ENCODE measurements around the gene SLC41A3. TPM values are rescaled to one million over a fixed set of nuclear protein-coding genes. Genes with fewer than 3 reads are reported as not detected.

SLC41A3 gene
- 20.6 and 25.1 TPM in 2 replicates for total RNA-seq

DNA sequence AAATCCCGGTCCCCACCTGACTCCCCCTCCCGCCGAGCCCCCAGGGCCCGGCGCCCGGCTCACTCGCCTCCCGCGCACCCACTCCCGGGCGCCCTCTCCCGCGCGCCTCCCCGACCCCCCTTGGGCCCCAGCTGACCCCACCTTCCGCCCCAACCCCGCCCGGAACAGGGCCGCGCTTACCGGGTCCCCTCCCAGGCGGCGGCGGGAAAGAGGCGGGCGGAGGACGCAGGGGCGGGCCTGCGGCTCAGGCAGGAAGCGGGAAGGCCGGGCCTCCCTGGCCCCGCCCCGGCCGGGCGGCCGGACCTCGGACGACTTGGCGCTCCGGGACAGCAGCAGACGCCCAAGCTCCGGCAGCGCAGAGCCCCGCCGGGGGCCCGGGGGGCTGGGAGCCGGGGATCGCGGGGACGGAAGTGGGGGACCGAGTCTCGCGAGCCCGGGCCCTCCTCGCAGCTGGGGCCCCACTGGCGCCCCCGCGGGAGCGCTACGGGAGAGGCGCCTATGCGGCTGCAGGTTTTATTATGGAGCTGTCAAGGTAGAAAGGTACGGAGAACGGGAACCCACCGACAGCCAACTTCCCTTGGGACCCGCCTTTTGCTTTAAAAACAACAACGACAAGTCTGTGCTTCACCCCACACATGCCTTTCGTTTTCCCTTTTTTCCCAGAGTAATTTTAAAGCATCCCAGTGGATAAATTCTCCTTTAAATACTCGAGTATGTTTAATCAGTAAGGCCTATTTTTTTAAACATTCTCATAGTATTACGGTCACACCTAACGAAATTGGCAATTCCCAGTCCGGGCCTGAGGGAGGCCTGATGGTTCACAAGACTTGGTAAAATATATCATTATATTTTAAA, at the start of gene SLC41A3:
Gene SLC41A3, minus strand, starts transcription at position 212 of the 855 bp plus-strand sequence. CDS start 15,905 bp downstream, outside the sequence.
- intact Hi-C loops (cut with micrococcal nuclease) = loop anchor here (1.0 to 10.0 kb wide), 8 partner anchors 93 to 1588 kb away; partner anchors contain the start of genes ABTB1, KLF15, MCM2 and OSBPL11

DNA sequence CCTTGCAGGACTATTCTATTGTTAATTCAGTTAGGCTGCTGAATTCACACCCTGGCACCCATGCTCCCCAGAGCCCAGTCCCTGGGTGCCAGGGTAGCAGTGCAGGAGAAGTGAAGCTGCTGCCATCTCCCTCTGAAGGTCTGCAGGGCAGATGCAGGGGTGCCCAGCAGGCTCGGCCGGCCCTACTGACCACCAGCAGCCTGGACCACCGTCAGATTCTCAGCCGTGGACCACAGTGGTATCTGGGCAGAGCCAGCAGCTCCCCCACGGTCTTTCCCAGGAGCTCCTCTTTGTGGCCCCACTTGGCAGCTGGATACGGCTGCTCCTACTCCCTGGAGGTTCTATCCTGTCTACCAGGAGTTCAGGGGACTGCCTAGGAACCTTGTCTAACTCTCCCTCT, 49.7 kb upstream of the SLC41A3 start:
- intact Hi-C loops (cut with micrococcal nuclease) = loop anchor here (1.0 kb wide), 1 partner anchor 256 kb away; no protein-coding TSS in a partner anchor

DNA sequence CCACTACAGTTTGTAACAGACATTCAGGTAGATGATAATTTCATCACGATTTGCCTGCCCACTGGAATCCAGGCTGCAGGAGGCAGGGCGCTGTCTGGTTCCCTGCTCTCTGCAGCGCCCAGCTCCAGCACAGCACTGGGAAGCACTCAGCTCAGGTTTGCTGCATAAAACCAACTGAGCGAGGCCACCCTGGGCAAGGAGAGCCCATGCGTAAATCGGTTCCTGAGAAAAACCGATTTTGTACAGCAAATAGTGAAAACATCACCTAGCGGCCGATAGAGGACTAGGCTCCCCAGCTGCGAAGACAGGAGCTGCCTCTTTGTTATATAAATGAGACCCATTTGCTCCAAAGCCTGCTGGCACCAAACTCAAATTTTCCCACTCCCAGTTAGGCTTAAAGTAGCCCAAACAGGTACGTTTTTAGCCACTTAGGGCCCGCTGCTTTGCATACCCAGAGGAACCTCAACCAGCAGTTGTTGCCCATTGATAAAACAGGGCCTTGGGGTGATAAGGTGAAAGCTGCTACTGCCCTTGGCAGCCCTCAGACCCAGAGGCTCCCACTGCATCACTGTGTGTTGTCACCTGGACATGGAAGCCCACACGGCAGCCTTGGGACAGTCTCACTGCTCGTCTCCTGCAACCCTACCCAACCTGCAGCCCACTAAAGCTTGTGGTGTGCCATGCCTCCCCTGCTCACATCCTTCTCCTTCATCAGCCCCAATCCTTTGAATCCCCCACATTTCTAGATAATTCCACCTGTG, 49.0 kb upstream of the SLC41A3 start:
- intact Hi-C loops (cut with micrococcal nuclease) = no loop called here

DNA sequence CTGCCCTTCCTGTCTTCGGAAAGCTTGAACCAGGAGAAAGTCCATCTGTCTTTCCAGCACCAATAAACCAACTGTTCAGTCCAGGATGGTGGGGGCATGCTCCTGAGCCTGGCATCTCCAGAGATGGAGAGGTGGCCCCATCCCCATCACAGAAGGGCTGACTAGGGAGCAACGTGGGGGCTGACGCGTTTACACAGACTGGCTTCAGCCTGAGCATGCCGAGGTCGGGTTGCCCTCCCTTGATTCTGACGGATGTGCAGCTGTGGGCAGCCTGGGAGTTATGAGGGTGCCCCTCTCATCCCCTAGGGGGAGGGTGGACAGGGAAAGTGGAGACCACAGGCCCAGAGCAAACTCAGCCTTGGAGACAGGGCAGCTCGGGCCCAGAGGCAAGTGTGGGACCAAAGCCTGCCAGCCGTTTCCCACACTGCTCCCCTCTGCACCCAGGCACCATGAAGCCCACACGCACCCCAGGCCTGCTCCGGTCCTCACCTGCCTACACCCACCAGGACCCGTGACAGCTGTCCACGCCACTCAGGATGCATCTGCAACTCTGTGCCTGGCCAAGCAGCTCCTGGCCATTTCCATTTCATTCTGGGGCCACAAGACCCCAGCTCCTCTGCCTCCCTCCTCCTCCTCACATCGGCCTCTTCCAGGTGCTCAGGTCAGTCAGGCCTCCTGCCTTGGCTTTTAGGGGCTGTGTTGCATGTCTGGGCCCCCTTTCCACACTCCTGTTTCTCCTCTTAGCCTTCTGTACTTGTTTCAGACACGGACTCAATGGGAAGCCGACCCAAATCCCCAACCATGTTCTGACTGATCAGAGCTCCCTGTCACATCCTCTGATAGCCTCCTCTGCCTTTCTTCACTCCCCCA, 48.2 kb upstream of the SLC41A3 start:
- intact Hi-C loops (cut with micrococcal nuclease) = no loop called here

DNA sequence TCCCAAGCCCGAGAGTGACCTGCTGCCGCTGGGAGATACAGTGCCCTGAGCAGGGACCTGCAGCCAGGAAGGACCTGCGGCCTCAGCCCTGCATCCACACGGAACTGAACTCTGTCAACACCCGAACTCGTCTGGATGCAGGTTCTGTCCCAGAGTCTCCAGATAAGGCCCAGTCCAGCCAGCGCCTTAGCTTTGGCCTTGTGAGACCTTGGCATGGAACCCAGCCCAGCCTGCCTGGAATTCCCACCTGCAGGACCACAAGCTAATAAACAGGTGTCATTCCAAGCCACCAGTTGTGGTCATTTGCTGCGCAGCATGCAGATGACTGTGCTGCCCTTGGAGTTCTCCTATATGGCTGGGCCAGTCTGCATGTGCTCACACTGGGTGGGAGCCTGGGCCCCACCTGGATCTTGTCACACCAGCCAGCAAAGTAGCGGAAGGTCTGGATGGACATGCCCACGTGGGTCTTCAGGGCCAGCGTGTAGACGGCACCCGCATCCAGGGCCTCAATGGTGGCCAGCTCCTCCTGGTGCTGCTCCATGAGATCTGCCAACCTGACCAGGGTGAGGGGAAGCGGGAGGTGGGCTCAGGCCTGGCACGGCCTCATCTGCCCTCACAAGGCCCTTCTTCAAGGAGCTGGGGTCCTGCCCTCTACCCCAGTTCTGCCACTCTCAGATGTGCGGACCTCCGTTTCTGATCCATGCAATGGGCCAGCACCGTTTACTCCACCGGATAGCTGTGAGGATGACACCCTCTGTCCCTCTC, 47.2 kb upstream of the SLC41A3 start:
- intact Hi-C loops (cut with micrococcal nuclease) = no loop called here

DNA sequence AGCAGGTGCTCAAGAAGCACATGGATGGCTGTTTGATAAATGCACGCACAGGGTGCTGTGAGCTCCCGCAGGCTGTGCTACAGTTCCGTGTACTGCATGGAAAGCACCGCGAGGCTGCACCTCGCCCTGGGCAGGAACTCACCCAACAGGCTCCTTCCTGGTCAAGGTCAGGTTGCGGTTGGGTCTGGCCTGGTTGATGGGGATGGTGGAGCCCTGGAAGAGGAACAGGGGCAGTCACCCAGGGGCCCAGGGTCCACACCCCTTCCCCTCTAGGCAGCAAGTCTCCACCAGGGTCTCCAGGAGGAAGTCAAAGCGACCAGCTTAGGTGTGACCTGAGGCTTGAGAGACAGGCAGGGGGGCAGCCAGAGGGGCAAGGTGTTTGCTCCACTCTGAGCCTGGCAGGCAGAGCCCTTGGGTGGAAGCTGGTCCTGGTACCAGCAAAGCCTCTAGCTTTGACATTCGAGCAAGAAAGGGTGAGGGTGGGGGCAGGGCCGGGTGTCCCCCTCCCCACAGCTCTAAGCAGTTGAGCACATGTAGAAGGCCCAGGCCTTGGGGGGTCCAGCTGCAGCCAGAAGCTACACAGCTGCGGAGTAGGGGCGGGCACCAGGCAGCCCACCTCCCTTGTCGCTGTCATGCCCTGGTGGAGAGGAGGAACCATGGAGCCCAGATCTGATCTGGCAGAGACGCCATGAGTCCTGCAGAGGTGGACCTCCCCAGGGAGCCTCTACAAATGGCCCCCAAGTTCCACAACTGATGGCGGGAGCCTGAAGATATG, 46.3 kb upstream of the SLC41A3 start:
- intact Hi-C loops (cut with micrococcal nuclease) = no loop called here

DNA sequence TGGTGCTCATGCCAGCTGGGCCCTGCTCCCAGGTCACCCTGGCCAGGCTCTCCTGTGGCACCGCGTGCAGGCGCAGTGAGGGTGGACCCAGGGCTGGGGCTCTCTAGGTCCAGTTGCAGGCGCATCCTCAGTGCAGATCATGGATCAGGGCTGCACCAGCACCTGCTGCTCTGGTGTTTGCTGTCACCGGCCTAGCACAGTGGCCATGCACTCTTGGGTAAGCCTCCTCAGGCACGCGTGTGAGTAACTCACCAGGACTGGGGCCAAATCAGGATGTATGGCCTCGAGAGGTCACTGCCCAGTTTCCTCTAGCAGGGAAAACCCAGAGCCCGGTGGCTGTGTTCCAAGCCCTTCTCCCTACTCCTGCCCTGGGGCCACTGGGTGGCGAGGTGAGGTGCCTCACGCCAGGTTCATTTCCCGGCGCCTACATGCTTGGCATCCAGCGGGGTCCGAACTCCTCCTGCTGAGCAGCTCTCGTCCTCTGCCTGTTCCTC, 45.5 kb upstream of the SLC41A3 start:
- intact Hi-C loops (cut with micrococcal nuclease) = no loop called here

DNA sequence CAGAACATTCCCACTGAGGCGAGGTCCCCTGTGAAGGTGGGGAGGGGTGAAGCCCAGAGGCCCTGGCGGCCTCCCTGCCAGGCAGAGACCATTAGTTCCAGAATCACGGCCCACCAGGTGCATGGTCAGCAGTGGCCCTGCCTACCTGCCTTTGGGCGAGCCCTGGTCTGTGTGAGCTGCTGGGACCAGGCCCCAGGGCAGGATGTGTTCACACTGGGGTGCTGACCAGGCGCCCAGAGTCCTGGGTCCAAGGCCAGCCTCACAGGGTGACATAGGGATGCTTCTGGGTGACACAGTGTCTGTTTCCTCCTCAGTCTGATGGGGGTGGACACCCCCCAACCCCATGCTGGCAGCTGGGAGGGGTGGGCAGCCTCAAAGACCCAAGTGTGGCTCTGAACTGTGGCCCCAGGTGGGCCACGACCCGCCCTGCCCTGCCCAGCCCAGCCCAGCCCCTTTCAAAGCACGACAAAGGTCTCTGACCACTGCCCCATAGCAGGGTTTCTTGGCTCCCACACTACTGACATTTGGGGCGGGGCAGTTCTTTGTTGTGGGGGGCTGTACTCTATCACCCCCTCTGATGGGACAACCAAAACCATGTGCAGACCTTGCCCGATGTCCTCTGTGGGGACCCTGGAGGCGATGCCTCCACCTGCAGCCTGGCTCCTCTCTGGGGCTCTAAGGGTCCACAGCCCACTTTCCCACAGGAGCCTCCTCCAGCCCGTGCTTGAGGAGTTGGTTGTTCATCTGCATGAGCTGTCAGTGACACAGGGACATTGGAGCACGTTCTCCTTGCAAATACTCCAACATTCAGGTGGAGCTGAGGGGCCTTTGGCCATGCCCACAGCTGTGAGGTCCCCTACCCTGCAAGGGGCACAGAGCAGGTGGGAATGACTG, 44.8 kb upstream of the SLC41A3 start:
- intact Hi-C loops (cut with micrococcal nuclease) = no loop called here

DNA sequence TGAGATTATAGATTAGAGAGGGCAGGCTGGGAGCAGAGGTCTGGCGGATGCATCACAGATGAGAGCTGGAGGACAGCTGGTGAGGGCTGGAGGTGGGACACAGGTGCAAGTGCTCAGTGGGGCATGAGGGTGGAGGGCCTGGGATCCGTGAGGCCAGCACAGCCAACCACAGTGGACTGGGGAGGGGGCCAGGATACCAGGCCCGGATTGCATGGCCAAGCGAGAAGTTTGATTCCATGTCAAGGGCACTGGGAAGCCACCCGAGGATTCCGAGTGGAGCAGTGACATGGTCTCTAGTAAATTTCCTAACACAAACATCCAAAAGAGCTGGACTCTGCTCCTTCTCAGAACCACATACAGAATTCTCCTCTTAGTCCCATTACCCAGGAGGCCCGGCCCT, 44.0 kb upstream of the SLC41A3 start:
- intact Hi-C loops (cut with micrococcal nuclease) = no loop called here

DNA sequence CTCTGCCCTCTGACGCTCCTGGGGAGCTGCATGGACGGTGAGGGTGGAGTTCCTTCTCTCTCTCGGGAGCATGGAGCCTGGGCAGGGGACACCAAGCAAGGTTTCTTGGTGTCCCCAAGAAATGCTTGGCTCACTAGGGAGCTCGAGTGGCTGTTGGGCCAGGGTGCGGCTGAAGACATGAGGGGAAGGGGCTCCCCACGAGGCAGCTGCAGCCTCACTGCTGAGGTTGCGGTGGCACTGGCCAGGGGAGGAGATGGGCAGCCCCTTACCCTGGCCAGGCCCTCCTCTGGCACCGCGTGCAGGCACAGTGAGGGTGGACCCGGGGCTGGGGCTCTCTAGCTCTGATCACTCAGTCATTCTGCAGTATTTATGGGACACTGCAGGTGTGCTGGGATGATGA, 43.5 kb upstream of the SLC41A3 start:
- intact Hi-C loops (cut with micrococcal nuclease) = no loop called here

DNA sequence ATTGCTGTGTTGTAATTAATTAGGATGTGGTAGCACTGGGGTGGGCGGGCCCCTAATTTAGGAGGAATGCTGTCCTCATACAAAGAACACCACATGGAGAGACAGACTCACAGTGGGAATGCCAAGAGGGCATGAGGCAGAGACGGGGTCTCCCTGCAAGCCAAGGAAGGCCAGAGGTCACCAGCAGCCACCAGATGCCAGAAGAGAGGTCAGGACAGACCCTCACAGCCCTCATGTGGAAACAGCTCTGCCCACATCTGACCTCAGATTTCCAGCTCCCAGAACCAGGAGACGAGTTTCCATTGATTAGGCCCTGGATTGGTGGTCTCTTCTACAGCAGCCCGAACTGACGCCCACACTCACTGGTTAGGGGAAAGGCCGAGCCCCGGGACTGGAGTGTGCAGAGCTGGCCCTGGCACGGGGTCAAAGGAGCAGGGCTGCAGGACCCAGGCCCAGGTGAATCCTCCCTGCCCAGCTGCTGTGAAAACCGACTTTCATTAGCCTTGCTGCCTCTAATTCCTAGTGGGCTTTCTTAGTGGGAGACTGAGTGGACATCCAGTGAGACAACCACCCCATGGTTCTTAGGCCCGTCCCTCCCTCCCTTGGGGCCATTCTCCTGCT, 43.0 kb upstream of the SLC41A3 start:
- intact Hi-C loops (cut with micrococcal nuclease) = no loop called here

DNA sequence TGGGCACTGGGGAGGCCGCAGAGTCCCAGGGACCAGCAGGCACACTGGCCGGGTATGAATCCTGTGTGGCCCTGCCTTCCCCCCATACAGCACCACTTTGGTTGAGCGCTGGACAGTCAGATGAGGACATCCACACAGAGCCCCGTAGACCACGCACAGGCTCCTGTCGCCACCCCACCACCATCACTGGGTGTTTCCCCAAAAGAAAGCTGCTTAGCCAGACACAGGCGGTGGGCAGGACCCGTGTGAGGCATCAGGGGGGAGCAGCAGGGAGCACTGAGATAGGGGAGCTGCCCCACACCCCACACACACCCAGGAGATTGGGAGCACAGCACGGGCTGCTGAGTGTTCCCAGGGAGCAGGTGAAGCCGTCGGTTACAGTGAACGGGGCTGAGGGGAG, 42.4 kb upstream of the SLC41A3 start:
- intact Hi-C loops (cut with micrococcal nuclease) = no loop called here

DNA sequence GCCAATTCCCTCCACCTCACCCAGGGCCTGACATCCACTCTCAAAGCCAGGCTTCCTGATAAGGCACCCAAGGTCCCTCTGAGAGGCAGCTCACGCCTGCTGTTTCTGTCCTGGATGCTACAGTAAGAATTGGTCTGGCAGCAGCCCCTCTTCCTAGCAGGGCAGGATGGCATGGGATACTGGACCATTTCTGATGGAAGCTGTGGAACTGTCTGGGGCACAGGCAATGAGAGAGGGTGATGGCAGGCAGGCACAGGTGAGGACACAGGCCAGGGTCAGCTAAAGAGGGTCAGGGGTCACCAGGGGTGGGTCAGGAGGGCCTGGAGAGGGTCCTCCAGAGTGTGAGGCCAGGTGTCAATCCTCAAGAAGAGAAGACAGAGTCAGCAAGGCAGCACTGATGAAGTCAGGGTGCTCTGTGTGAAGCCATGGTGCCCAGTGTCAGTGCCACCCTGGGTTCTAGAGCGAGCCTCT, 41.9 kb upstream of the SLC41A3 start:
- intact Hi-C loops (cut with micrococcal nuclease) = no loop called here

DNA sequence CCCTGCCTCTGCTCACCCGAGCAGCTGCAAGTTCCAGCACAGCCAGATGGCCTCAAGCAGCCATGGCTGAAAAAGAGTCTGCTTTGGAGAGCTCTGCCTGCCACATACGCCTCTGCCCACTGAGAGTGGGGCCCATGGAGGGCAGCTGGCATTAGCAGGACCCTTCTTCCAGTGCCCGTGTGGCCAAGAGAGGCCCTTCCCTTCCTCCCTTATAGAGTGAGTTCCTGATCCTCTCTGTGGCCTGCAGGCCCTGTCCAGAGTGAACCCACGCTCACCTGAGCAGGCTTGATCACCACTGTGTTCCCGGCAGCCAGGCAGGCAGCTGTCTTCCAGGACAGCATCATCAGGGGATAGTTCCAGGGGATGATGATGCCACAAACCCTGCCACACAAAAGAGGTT, 41.4 kb upstream of the SLC41A3 start:
- intact Hi-C loops (cut with micrococcal nuclease) = no loop called here

DNA sequence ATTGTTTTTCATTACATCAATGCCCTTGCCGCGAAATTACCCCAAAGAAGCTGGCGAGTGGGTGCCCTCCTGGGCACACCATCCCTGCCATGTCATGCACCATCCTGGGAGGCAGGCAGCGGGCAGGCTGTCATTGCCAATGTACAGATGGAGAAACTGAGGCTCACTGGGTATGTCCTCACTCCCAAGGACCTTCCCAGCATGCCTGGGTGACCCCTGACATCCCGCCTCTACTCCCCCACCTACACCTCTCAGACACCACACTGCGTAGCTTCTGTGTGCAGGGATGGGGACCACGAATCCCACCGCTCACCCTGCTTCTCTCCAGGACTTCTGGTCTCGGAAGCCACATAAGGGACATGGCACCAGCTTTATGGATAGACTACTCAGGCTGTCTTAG, 41.0 kb upstream of the SLC41A3 start:
- intact Hi-C loops (cut with micrococcal nuclease) = no loop called here

DNA sequence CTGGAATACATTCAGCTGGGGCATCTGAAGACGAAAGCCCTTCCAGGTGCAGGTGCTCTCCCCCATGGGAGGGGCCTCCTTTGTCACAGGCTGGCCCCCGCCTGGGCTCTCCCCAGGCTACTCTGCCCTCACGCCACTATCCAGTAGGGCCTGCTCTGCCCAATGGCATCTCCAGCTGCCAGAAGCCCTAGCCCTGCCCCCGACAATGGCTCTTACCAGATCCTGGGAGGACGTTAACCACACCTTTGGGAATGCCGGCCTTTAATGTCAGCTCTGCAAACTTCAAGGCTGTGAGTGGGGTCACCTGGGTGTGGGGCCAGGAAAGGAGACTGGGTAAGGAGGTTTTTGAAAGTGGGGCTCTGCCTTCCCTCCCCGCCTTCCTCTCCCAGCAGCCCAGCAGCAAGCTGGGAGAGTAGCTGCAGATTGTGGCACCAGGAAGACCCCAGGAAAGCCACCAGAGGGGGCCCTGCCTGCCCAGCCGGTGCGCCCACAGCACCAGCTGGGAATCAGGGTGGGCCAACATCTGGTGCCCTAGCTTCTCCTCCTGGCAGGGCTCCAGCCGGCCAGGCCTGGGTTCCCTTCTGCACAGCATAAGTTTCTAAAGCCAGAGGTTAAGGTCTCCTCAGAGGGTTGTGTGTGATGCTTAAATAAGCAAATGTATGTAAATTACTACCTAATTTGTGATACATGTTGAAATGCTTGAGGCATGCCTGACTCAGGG, 40.4 kb upstream of the SLC41A3 start:
- intact Hi-C loops (cut with micrococcal nuclease) = no loop called here

DNA sequence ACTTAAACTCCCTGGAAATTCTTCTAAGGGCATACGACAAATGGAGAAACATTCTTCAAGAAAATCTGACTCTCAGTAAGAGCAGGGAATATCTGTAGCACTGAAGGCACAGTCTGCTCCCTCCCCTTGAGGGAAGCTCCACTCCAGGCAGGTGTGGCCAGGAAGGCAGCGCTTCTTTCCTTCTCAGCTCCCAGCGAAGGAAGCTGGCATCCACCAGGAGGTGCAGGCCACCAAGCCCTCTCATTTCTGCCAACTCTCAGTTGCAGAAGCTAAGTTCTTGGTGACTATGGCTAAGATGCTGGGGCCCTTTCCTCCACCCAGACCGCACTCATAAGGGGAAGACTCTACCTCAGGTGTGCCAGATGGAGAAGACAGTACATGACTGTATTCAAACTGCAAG, 37.7 kb upstream of the SLC41A3 start:
- intact Hi-C loops (cut with micrococcal nuclease) = no loop called here

Data from T-helper 2 cell treated with Interferon-gamma antibody and Interleukin-4, amounts not matched to agents 100 ng/mL and 5 ng/mL, for 36 hours (primary cell).